H9 (cell line): Measurements from ENCODE around the gene TSPAN8. TPM values are rescaled to one million over a fixed set of nuclear protein-coding genes. Genes with fewer than 3 reads are reported as not detected.

Experiments used
- DNase-seq: peaks from one replicate; pipeline ENCODE4 v3.0.0-alpha.2; 2017
- H2AFZ ChIP-seq: one replicate; pipeline ENCODE4 v1.6.1; 2013; ENCODE audit warnings: mild to moderate bottlenecking, low read length, control low read depth, moderate library complexity
- H2AK5ac ChIP-seq: 2 replicates; pipeline ENCODE4 v1.6.1; 2013; ENCODE audit warnings: low read length, control low read depth, mixed read lengths; ENCODE audit not compliant: insufficient read length
- H2BK120ac ChIP-seq: one replicate; pipeline ENCODE4 v1.6.1; 2013; ENCODE audit warnings: low read depth, mild to moderate bottlenecking, low read length, control low read depth, inconsistent platforms; ENCODE audit not compliant: poor library complexity, severe bottlenecking
- H2BK12ac ChIP-seq: 2 replicates; pipeline ENCODE4 v1.6.1; 2013; ENCODE audit warnings: low read length, control low read depth, mixed read lengths, low read depth; ENCODE audit not compliant: insufficient read length
- H2BK15ac ChIP-seq: 2 replicates; pipeline ENCODE4 v1.6.1; 2013; ENCODE audit warnings: low read depth, low read length, control low read depth
- H2BK20ac ChIP-seq: one replicate; pipeline ENCODE4 v1.6.1; 2013; ENCODE audit warnings: low read depth, mild to moderate bottlenecking, low read length, control low read depth, inconsistent platforms; ENCODE audit not compliant: poor library complexity, severe bottlenecking
- H2BK5ac ChIP-seq: 2 replicates; pipeline ENCODE4 v1.6.1; 2013; ENCODE audit warnings: low read length, control low read depth, mixed read lengths; ENCODE audit not compliant: insufficient read length
- H3K14ac ChIP-seq: 2 replicates; pipeline ENCODE4 v1.6.1; 2013; ENCODE audit warnings: low read length, control low read depth; ENCODE audit not compliant: insufficient read depth
- H3K18ac ChIP-seq: 2 replicates; pipeline ENCODE4 v1.6.1; 2013; ENCODE audit warnings: low read depth, mild to moderate bottlenecking, mixed read lengths, low read length, control low read depth; ENCODE audit not compliant: insufficient read length
- H3K23ac ChIP-seq: 2 replicates; pipeline ENCODE4 v1.6.1; 2013; ENCODE audit warnings: low read length, control low read depth, mixed read lengths, low read depth; ENCODE audit not compliant: insufficient read length
- H3K23me2 ChIP-seq: 2 replicates; pipeline ENCODE4 v1.6.1; 2013; ENCODE audit warnings: low read depth, mild to moderate bottlenecking, mixed read lengths, low read length, control low read depth; ENCODE audit not compliant: insufficient read length, poor library complexity, severe bottlenecking
- H3K27ac ChIP-seq: 2 replicates; pipeline ENCODE4 v1.5.1; 2013; ENCODE audit warnings: low read length, control low read depth, mixed read lengths, low read depth; ENCODE audit not compliant: insufficient read length
- H3K27me3 ChIP-seq: 2 replicates; pipeline ENCODE4 v1.6.1; 2013; ENCODE audit warnings: low read length, control low read depth, inconsistent platforms; ENCODE audit not compliant: insufficient read depth
- H3K4ac ChIP-seq: 2 replicates; pipeline ENCODE4 v1.6.1; 2013; ENCODE audit warnings: low read depth, mild to moderate bottlenecking, control low read depth, inconsistent platforms, low read length, moderate library complexity
- H3K4me1 ChIP-seq: 2 replicates; pipeline ENCODE4 v1.6.1; 2013; ENCODE audit warnings: low read length, control low read depth, inconsistent platforms; ENCODE audit not compliant: insufficient read depth
- H3K4me2 ChIP-seq: 2 replicates; pipeline ENCODE4 v1.6.1; 2013; ENCODE audit warnings: low read length, control low read depth, mixed read lengths; ENCODE audit not compliant: insufficient read length, insufficient read depth
- H3K56ac ChIP-seq: 2 replicates; pipeline ENCODE4 v1.6.1; 2013; ENCODE audit warnings: low read depth, mild to moderate bottlenecking, mixed read lengths, low read length, control low read depth; ENCODE audit not compliant: insufficient read length
- H3K79me1 ChIP-seq: 2 replicates; pipeline ENCODE4 v1.6.1; 2013; ENCODE audit warnings: low read depth, mild to moderate bottlenecking, moderate library complexity, low read length, control low read depth, inconsistent platforms; ENCODE audit not compliant: insufficient read depth, poor library complexity, severe bottlenecking
- H3K79me2 ChIP-seq: 2 replicates; pipeline ENCODE4 v1.6.1; 2013; ENCODE audit warnings: low read length, control low read depth, inconsistent platforms; ENCODE audit not compliant: insufficient read depth
- H3K9ac ChIP-seq: 2 replicates; pipeline ENCODE4 v1.6.1; 2013; ENCODE audit warnings: low read length, control low read depth, mixed read lengths; ENCODE audit not compliant: insufficient read length; ENCODE audit errors: extremely low read depth
- H3K9me3 ChIP-seq: one replicate; pipeline ENCODE4 v1.6.1; 2013; ENCODE audit warnings: low read depth, low read length, inconsistent platforms; ENCODE audit not compliant: control insufficient read depth
- H3T11ph ChIP-seq: one replicate; pipeline ENCODE4 v1.6.1; 2013; ENCODE audit warnings: mild to moderate bottlenecking, low read length, control low read depth, inconsistent platforms
- H4K20me1 ChIP-seq: one replicate; pipeline ENCODE4 v1.6.1; 2013; ENCODE audit not compliant: control insufficient read depth, insufficient read length, insufficient read depth
- H4K5ac ChIP-seq: 2 replicates; pipeline ENCODE4 v1.6.1; 2013; ENCODE audit warnings: low read depth, mild to moderate bottlenecking, mixed read lengths, low read length, control low read depth; ENCODE audit not compliant: insufficient read length
- H4K8ac ChIP-seq: replicated peaks from 2 replicates; pipeline ENCODE4 v1.6.1; 2013; ENCODE audit warnings: low read length, control low read depth, mixed read lengths, low read depth; ENCODE audit not compliant: insufficient read length
- H4K91ac ChIP-seq: 2 replicates; pipeline ENCODE4 v1.6.1; 2013; ENCODE audit warnings: low read depth, mild to moderate bottlenecking, moderate library complexity, mixed read lengths, low read length, control low read depth; ENCODE audit not compliant: insufficient read length
- H3K27ac Mint-ChIP-seq, 3 experiments: 2 replicates in 2 of 3; 3 replicates in 1 of 3; pipeline ENCODE4 v1.8.0; 2020 to 2021; ENCODE audit warnings: mixed read lengths in 3 of 3, mild to moderate bottlenecking in 1 of 3, moderate library complexity in 1 of 3
- H3K27me3 Mint-ChIP-seq: 2 replicates; pipeline ENCODE4 v1.8.0; 2021; ENCODE audit warnings: low read depth, mild to moderate bottlenecking, moderate library complexity, mixed read lengths
- H3K36me3 Mint-ChIP-seq, 3 experiments: 2 replicates in 2 of 3; 3 replicates in 1 of 3; pipeline ENCODE4 v1.8.0; 2020 to 2021; ENCODE audit warnings: low read depth in 3 of 3, mixed read lengths in 3 of 3; ENCODE audit not compliant: insufficient read depth in 1 of 3
- H3K4me1 Mint-ChIP-seq, 2 experiments: 2 replicates each; pipeline ENCODE4 v1.8.0; 2020; ENCODE audit warnings: mixed read lengths in 2 of 2
- H3K4me3 Mint-ChIP-seq, 2 experiments: 2 replicates in 1 of 2; 3 replicates in 1 of 2; pipeline ENCODE4 v1.8.0; 2020 to 2021; ENCODE audit warnings: mild to moderate bottlenecking in 2 of 2, mixed read lengths in 2 of 2, moderate library complexity in 1 of 2
- H3K9me3 Mint-ChIP-seq, 2 experiments: 2 replicates in 1 of 2; 3 replicates in 1 of 2; pipeline ENCODE4 v1.8.0; 2020; ENCODE audit warnings: mild to moderate bottlenecking in 2 of 2, mixed read lengths in 2 of 2, moderate library complexity in 1 of 2
- whole genome bisulfite sequencing: extraction: QIAGEN DNeasy Blood & Tissue Kit; methylation state at CpG from one replicate; pipeline ENCODE4 v1.1.7; 2013; ENCODE audit warnings: missing lambda C conversion rate, low lambda C conversion rate, mixed read lengths; ENCODE audit not compliant: insufficient read length; ENCODE audit errors: extremely low coverage; 5-methylcytosine and 5-hydroxymethylcytosine counted together
- total RNA-seq: library from RNA; stranded (reverse); gene quantifications from 2 replicates; pipeline ENCODE4 v1.2.1, GENCODE V29; 2021
- TF ChIP-seq, protein P1 (sequence below): fragments of 200-600 bp; sonication (generic); conservative IDR thresholded peaks from 3 replicates; pipeline ENCODE4 v1.8.0; 2021; ENCODE audit warnings: antibody characterized with exemption, mild to moderate bottlenecking

The TSPAN8 gene
- total RNA-seq, 1 experiment from 2014 or later: not detected

DNA sequence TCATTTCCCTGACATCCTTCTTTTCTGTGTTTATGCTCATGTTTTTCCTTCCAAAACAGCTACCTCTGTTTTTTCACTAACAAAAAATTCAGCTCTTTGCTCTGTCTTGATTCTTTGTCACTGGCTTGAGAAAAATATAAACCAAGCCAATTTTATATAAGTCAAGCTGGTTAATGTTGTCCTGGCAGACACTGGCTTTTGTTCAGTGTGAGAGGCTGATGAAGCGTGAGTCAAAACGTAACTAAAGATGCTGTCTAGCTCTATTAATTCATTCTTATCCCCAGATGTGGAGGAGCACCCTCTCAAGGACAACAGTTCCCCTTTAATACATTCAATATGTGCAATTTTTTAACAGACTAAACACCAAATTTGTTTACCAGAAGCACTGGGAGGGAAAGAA is 15.8 kb downstream of the TSPAN8 start:
- no peaks in the 10 kb centered on the region for H3K9me3 Mint-ChIP-seq
- no peak overlapping the region for H3K23ac ChIP-seq
- TF ChIP-seq, protein P1, sequence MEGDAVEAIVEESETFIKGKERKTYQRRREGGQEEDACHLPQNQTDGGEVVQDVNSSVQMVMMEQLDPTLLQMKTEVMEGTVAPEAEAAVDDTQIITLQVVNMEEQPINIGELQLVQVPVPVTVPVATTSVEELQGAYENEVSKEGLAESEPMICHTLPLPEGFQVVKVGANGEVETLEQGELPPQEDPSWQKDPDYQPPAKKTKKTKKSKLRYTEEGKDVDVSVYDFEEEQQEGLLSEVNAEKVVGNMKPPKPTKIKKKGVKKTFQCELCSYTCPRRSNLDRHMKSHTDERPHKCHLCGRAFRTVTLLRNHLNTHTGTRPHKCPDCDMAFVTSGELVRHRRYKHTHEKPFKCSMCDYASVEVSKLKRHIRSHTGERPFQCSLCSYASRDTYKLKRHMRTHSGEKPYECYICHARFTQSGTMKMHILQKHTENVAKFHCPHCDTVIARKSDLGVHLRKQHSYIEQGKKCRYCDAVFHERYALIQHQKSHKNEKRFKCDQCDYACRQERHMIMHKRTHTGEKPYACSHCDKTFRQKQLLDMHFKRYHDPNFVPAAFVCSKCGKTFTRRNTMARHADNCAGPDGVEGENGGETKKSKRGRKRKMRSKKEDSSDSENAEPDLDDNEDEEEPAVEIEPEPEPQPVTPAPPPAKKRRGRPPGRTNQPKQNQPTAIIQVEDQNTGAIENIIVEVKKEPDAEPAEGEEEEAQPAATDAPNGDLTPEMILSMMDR: no peak
- no peak overlapping the region for H4K5ac ChIP-seq
- H3K79me2 ChIP-seq: no peaks in the 10 kb centered on the region
- no CpG with 5 or more reads among the region's 2 CpGs for WGBS
- H3K4me2 ChIP-seq: no peak overlapping the region
- H2BK20ac ChIP-seq: no peak overlapping the region
- H3K4ac ChIP-seq: no peak overlapping the region
- no peak overlapping the region for H2BK15ac ChIP-seq
- no peaks in the 10 kb centered on the region for H3K36me3 Mint-ChIP-seq
- H2BK12ac ChIP-seq: no peak overlapping the region
- H3K9me3 ChIP-seq: no peaks in the 10 kb centered on the region
- no peak overlapping the region for H3K27ac Mint-ChIP-seq
- H3T11ph ChIP-seq: no peak overlapping the region
- H4K91ac ChIP-seq: no peak overlapping the region
- no peak overlapping the region for H3K56ac ChIP-seq
- H3K4me1 ChIP-seq: no peaks in the 10 kb centered on the region
- H3K27ac ChIP-seq: no peak overlapping the region
- H2AK5ac ChIP-seq: no peak overlapping the region
- H4K8ac ChIP-seq: no peak overlapping the region
- H3K14ac ChIP-seq: no peak overlapping the region
- H4K20me1 ChIP-seq: no peaks in the 10 kb centered on the region
- DNase-seq: no peak
- H3K4me3 Mint-ChIP-seq: no peak overlapping the region
- H3K18ac ChIP-seq: no peak overlapping the region
- no peak overlapping the region for H2BK120ac ChIP-seq
- no peaks in the 10 kb centered on the region for H3K79me1 ChIP-seq
- no peaks in the 10 kb centered on the region for H3K23me2 ChIP-seq
- peaks cover 9 to 11% of the 10 kb centered on the region in 2 experiments for H3K4me1 Mint-ChIP-seq
- H3K9ac ChIP-seq: no peak overlapping the region
- H2BK5ac ChIP-seq: no peak overlapping the region
- H3K27me3 Mint-ChIP-seq: no peaks in the 10 kb centered on the region
- no peaks in the 10 kb centered on the region for H3K27me3 ChIP-seq
- no peak overlapping the region for H2AFZ ChIP-seq
